H1 (cell line): ENCODE data around the gene ARID1B. TPM values are rescaled to one million over a fixed set of nuclear protein-coding genes. Genes with fewer than 3 reads are reported as not detected.

ENCODE experiments used
- CTCF ChIA-PET: fragments of 300-600 bp; sonication (Branson Sonifier 250); formaldehyde crosslinking; loops from one replicate; lab custom pipeline; 2021; ENCODE audit not compliant: partially characterized antibody; lab: Charles Lee
- POLR2A ChIA-PET: fragments of 300-600 bp; sonication (Branson Sonifier 250); formaldehyde crosslinking; loops from one replicate; lab custom pipeline; 2021; ENCODE audit warnings: inconsistent platforms; ENCODE audit not compliant: partially characterized antibody; lab: Charles Lee
- DNase-seq, 2 experiments: peaks; one replicate each; pipeline versions ENCODE4 v3.0.0 to v3.0.0-alpha.2; 2010 to 2022; ENCODE audit warnings: low spot score in 2 of 2, low read depth in 1 of 2, mixed read lengths in 1 of 2
- FAIRE-seq: peaks from 2 replicates; lab custom pipeline; 2011; peaks lifted over from hg19 to GRCh38; lab: Jason Lieb, UNC
- H2AFZ ChIP-seq: 2 replicates; pipeline ENCODE4 v1.8.1; 2012; ENCODE audit warnings: low read length, inconsistent platforms
- H2AK5ac ChIP-seq: 2 replicates; pipeline ENCODE4 v1.6.1; 2013; ENCODE audit warnings: low read depth, low read length
- H2BK120ac ChIP-seq: replicated peaks from 2 replicates; pipeline ENCODE3; 2013; ENCODE audit warnings: low read depth, low read length, inconsistent platforms
- H2BK12ac ChIP-seq: 2 replicates; pipeline ENCODE4 v1.6.1; 2013; ENCODE audit warnings: low read depth, low read length
- H2BK15ac ChIP-seq: 2 replicates; pipeline ENCODE4 v1.6.1; 2013; ENCODE audit warnings: low read length
- H2BK20ac ChIP-seq: 2 replicates; pipeline ENCODE4 v1.6.1; 2013; ENCODE audit warnings: low read length
- H2BK5ac ChIP-seq: 2 replicates; pipeline ENCODE4 v1.6.1; 2013; ENCODE audit warnings: low read depth, low read length
- H3K14ac ChIP-seq: 2 replicates; pipeline ENCODE4 v1.6.1; 2013; ENCODE audit warnings: inconsistent platforms; ENCODE audit not compliant: insufficient read length
- H3K18ac ChIP-seq: 2 replicates; pipeline ENCODE4 v1.6.1; 2013; ENCODE audit warnings: low read length; ENCODE audit errors: extremely low read depth
- H3K23ac ChIP-seq: 2 replicates; pipeline ENCODE4 v1.6.1; 2013; ENCODE audit warnings: inconsistent platforms; ENCODE audit not compliant: insufficient read length
- H3K23me2 ChIP-seq: 2 replicates; pipeline ENCODE4 v1.6.1; 2013; ENCODE audit warnings: low read depth, low read length
- H3K27ac ChIP-seq: 2 replicates; pipeline ENCODE4 v1.6.1; 2011; ENCODE audit warnings: low read depth, low read length, inconsistent platforms
- H3K27me3 ChIP-seq, 4 experiments: replicated peaks in 1 of 4; 1 replicate in 1 of 4; 2 replicates in 3 of 4; pipeline versions ENCODE4 v1.6.1 to v1.8.1; 2011 to 2013; ENCODE audit warnings: low read length in 3 of 4, mild to moderate bottlenecking in 3 of 4, inconsistent platforms in 2 of 4, mixed read lengths in 2 of 4, moderate library complexity in 1 of 4; ENCODE audit not compliant: control insufficient read depth in 3 of 4, insufficient read depth in 3 of 4; ENCODE audit errors: extremely low read depth in 1 of 4
- H3K36me3 ChIP-seq, 4 experiments: 2 replicates each; pipeline versions ENCODE4 v1.6.1 to v1.8.1; 2011 to 2013; ENCODE audit warnings: mild to moderate bottlenecking in 4 of 4, low read length in 3 of 4, moderate library complexity in 2 of 4, control low read depth in 1 of 4, inconsistent platforms in 1 of 4; ENCODE audit not compliant: insufficient read depth in 4 of 4, control insufficient read depth in 2 of 4
- H3K4ac ChIP-seq: replicated peaks from 2 replicates; pipeline ENCODE3; 2013; ENCODE audit warnings: low read length, low read depth, mixed read lengths, inconsistent platforms; ENCODE audit not compliant: insufficient read length
- H3K4me1 ChIP-seq, 4 experiments: replicated peaks in 1 of 4; 1 replicate in 1 of 4; 2 replicates in 3 of 4; pipeline versions ENCODE4 v1.6.1 to v1.8.1; 2011 to 2013; ENCODE audit warnings: low read length in 3 of 4, inconsistent platforms in 2 of 4, mixed read lengths in 1 of 4; ENCODE audit not compliant: insufficient read depth in 4 of 4, control insufficient read depth in 3 of 4
- H3K4me2 ChIP-seq, 2 experiments: 2 replicates each; pipeline versions ENCODE4 v1.6.1 to v1.8.1; 2011 to 2013; ENCODE audit warnings: low read depth in 2 of 2, low read length in 2 of 2, control low read depth in 1 of 2, inconsistent platforms in 1 of 2, mild to moderate bottlenecking in 1 of 2; ENCODE audit not compliant: insufficient read depth in 1 of 2
- H3K4me3 ChIP-seq, 4 experiments: fragments of 200-600, 300-600 bp in 1 of 4; sonication (generic), shearing (Covaris generic), sonication (Bioruptor Twin) in 1 of 4; 2 replicates each; pipeline versions ENCODE4 v1.5.1 to v1.8.1; 2011 to 2016; ENCODE audit warnings: low read length in 4 of 4, low read depth in 3 of 4, control low read depth in 2 of 4, inconsistent platforms in 2 of 4, mild to moderate bottlenecking in 2 of 4, mixed read lengths in 1 of 4, moderate library complexity in 1 of 4; ENCODE audit not compliant: insufficient read depth in 2 of 4; ENCODE audit errors: extremely low read depth in 1 of 4
- H3K56ac ChIP-seq: replicated peaks from 2 replicates; pipeline ENCODE3; 2013; ENCODE audit warnings: low read depth, mild to moderate bottlenecking, mixed read lengths, low read length, inconsistent platforms; ENCODE audit not compliant: insufficient read length
- H3K79me1 ChIP-seq: 2 replicates; pipeline ENCODE4 v1.6.1; 2013; ENCODE audit warnings: low read depth, low read length, control low read depth
- H3K79me2 ChIP-seq, 2 experiments: 2 replicates each; pipeline versions ENCODE4 v1.6.1 to v1.8.1; 2012 to 2013; ENCODE audit warnings: low read length in 2 of 2, mild to moderate bottlenecking in 2 of 2, inconsistent platforms in 1 of 2; ENCODE audit not compliant: insufficient read depth in 2 of 2, control insufficient read depth in 1 of 2
- H3K9ac ChIP-seq, 4 experiments: replicated peaks in 1 of 4; 1 replicate in 1 of 4; 2 replicates in 3 of 4; pipeline versions ENCODE4 v1.6.1 to v1.8.1; 2011 to 2013; ENCODE audit warnings: low read depth in 3 of 4, low read length in 3 of 4, control low read depth in 2 of 4, mild to moderate bottlenecking in 2 of 4, moderate library complexity in 2 of 4, inconsistent platforms in 1 of 4; ENCODE audit errors: extremely low read depth in 1 of 4
- H3K9me3 ChIP-seq, 2 experiments: 2 replicates each; pipeline versions ENCODE4 v1.6.1 to v1.8.1; 2012 to 2013; ENCODE audit warnings: mild to moderate bottlenecking in 2 of 2, moderate library complexity in 2 of 2, control low read depth in 1 of 2, inconsistent platforms in 1 of 2, low read depth in 1 of 2, low read length in 1 of 2, mixed read lengths in 1 of 2; ENCODE audit not compliant: insufficient read depth in 2 of 2
- H4K20me1 ChIP-seq, 2 experiments: replicated peaks in 1 of 2; 2 replicates each; pipeline versions ENCODE3 to v1.8.1; 2011 to 2013; ENCODE audit warnings: inconsistent platforms in 2 of 2, low read length in 2 of 2, mild to moderate bottlenecking in 1 of 2; ENCODE audit not compliant: insufficient read depth in 2 of 2, control insufficient read depth in 1 of 2
- H4K5ac ChIP-seq: 2 replicates; pipeline ENCODE4 v1.6.1; 2013; ENCODE audit warnings: low read length, low read depth, mixed read lengths, inconsistent platforms; ENCODE audit not compliant: insufficient read length
- H4K8ac ChIP-seq: 2 replicates; pipeline ENCODE4 v1.8.0; 2013; ENCODE audit warnings: mild to moderate bottlenecking, moderate library complexity, low read length, inconsistent platforms; ENCODE audit not compliant: insufficient read depth; ENCODE audit errors: extremely low read depth
- H4K91ac ChIP-seq: replicated peaks from 2 replicates; pipeline ENCODE3; 2013; ENCODE audit warnings: low read length, mixed read lengths, inconsistent platforms; ENCODE audit not compliant: insufficient read length
- BRCA1 ChIP-seq: IDR thresholded peaks from 2 replicates; pipeline ENCODE4 v1.6.1; 2012; ENCODE audit warnings: low read depth, low read length, improper control_type of control experiment
- EP300 ChIP-seq, 2 experiments: IDR thresholded peaks; 1 replicate in 1 of 2; 2 replicates in 1 of 2; pipeline ENCODE4 v1.6.1; 2011 to 2012; ENCODE audit warnings: low read depth in 2 of 2, low read length in 2 of 2, mild to moderate bottlenecking in 2 of 2, borderline replicate concordance in 1 of 2, inconsistent platforms in 1 of 2, moderate library complexity in 1 of 2
- JUND ChIP-seq: IDR thresholded peaks from 2 replicates; pipeline ENCODE4 v1.6.1; 2011; ENCODE audit warnings: mild to moderate bottlenecking, improper control_type of control experiment, low read length
- KDM4A ChIP-seq: IDR thresholded peaks from one replicate; pipeline ENCODE4 v1.7.1; 2012; ENCODE audit warnings: low read depth, mild to moderate bottlenecking, moderate library complexity, low read length, inconsistent platforms; ENCODE audit not compliant: severe bottlenecking
- POLR2AphosphoS5 ChIP-seq: IDR thresholded peaks from 2 replicates; pipeline ENCODE4 v1.6.1; 2011; ENCODE audit warnings: low read depth, low read length
- POU5F1 ChIP-seq: IDR thresholded peaks from 2 replicates; pipeline ENCODE4 v1.6.1; 2011; ENCODE audit warnings: low read depth, mild to moderate bottlenecking, low read length, moderate library complexity
- SIN3A ChIP-seq, 2 experiments: IDR thresholded peaks in 1 of 2; conservative IDR thresholded peaks in 1 of 2; 2 replicates each; pipeline ENCODE4 v1.6.1; 2011 to 2012; ENCODE audit warnings: low read length in 2 of 2, improper control_type of control experiment in 1 of 2, low read depth in 1 of 2, mild to moderate bottlenecking in 1 of 2
- SRF ChIP-seq: IDR thresholded peaks from 2 replicates; pipeline ENCODE4 v1.6.1; 2011; ENCODE audit warnings: mild to moderate bottlenecking, low read depth, low read length, moderate library complexity
- TBP ChIP-seq: IDR thresholded peaks from 2 replicates; pipeline ENCODE4 v1.6.1; 2011; ENCODE audit warnings: low read depth, low read length, improper control_type of control experiment
- WGBS, 2 experiments: shearing (Covaris generic) in 1 of 2; methylation state at CpG; one replicate each; pipeline versions ENCODE4 v1.1.6 to v1.1.7; 2013 to 2015; ENCODE audit warnings: low lambda C conversion rate in 2 of 2, mixed read lengths in 2 of 2, inconsistent platforms in 1 of 2, low coverage in 1 of 2, missing lambda C conversion rate in 1 of 2; ENCODE audit not compliant: insufficient replicate concordance in 2 of 2, insufficient coverage in 1 of 2, insufficient read length in 1 of 2; ENCODE audit errors: extremely low coverage in 1 of 2, missing lambda C conversion rate in 1 of 2; 5-methylcytosine and 5-hydroxymethylcytosine counted together
- polyA plus RNA-seq, 7 experiments: library from polyadenylated mRNA; depleted of rRNA in 3 of 7; stranded (reverse) in 5 of 7; unstranded in 2 of 7; fragments of >200 nt in 5 of 7; fragments of 200-250 nt in 2 of 7; gene quantifications; 1 replicate in 5 of 7; 2 replicates in 1 of 7; 4 replicates in 1 of 7; pipeline versions ENCODE4 v1.2.1 to v1.2.3, GENCODE V29; 2011 to 2013; ENCODE audit warnings: missing spikeins in 2 of 7, mixed read lengths in 2 of 7
- total RNA-seq: library from RNA; stranded (reverse); fragmentation: NEBNext Ultra II Directional; extraction: Animal tissue kit (Norgen Biotek cat#: 25700); gene quantifications from 2 replicates; pipeline ENCODE4 v1.2.1, GENCODE V29; 2021

ARID1B gene
- total and polyA plus RNA-seq, 2 of the 8 experiments (the other 6 are each of a cell fraction or from before 2014, with no cell fraction given), result 24.3 to 70.3 TPM

GRCh38 chr6:157091856-157092460 is 314.8 kb downstream of the ARID1B start:
- Histone ChIP-seq H3K4me2 (no peak overlapping the region), H2AFZ (no peak overlapping the region), H2AK5ac (no peak overlapping the region), H3K9ac (no peak overlapping the region), H3K9me3 (no peaks in the 10 kb centered on the region), H3K14ac (no peak overlapping the region), H3K27ac (no peak overlapping the region), H3K79me2 (peaks cover 0 to 10% of the 10 kb centered on the region in 2 experiments; a peak in 2 of 4 replicates), H3K36me3 (no peaks in the 10 kb centered on the region), H4K8ac (no peak overlapping the region), H2BK20ac (no peak overlapping the region), H3K18ac (no peak overlapping the region), H2BK120ac (no peak overlapping the region), H3K79me1 (no peaks in the 10 kb centered on the region; the same call in 1 of the 2 replicates), H2BK12ac (no peak overlapping the region), H3K56ac (no peak overlapping the region), H3K23ac (no peak overlapping the region), H4K5ac (no peak overlapping the region), H3K4me3 (no peak overlapping the region), H3K4ac (no peak overlapping the region), H4K91ac (no peak overlapping the region), H3K23me2 (no peaks in the 10 kb centered on the region), H4K20me1 (peaks cover 0 to 3% of the 10 kb centered on the region in 2 experiments), H3K4me1 (peaks cover 9 to 30% (median 26%) of the 10 kb centered on the region in 4 experiments), H2BK15ac (no peak overlapping the region), H2BK5ac (no peak overlapping the region), H3K27me3 (no peaks in the 10 kb centered on the region)
- ChIA-PET CTCF (interaction anchor here (0.8 to 3.7 kb wide), 8 partner anchors 8 to 64 kb away, joined by 3 to 15 read pairs (median 4); no protein-coding TSS in a partner anchor), POLR2A (no interaction called here)
- DNase-seq, result no peak
- WGBS, 2 experiments, result 91% methylated on average over 6 of the region's 6 CpGs; no CpG with 5 or more reads in 1 of the 2 experiments
- FAIRE-seq, result no peak
- TF ChIP-seq POLR2AphosphoS5 (no peak), SIN3A (conservative IDR thresholded peaks at IDR 0.05 in 1 of 2, IDR thresholded peaks at IDR 0.05 in 1 of 2; ENCODE audit: low read depth in 1 of 2, low read length in 2 of 2) (no peak), EP300 (IDR thresholded peaks at IDR 0.05; ENCODE audit: borderline replicate concordance in 1 of 2, low read depth in 2 of 2, low read length in 2 of 2) (no peak), KDM4A (no peak), JUND (no peak), BRCA1 (no peak), TBP (no peak), POU5F1 (no peak), SRF (no peak)
